ENCODE measurements around the gene TAC1.

Gene TAC1, protein sequence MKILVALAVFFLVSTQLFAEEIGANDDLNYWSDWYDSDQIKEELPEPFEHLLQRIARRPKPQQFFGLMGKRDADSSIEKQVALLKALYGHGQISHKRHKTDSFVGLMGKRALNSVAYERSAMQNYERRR

DNA sequence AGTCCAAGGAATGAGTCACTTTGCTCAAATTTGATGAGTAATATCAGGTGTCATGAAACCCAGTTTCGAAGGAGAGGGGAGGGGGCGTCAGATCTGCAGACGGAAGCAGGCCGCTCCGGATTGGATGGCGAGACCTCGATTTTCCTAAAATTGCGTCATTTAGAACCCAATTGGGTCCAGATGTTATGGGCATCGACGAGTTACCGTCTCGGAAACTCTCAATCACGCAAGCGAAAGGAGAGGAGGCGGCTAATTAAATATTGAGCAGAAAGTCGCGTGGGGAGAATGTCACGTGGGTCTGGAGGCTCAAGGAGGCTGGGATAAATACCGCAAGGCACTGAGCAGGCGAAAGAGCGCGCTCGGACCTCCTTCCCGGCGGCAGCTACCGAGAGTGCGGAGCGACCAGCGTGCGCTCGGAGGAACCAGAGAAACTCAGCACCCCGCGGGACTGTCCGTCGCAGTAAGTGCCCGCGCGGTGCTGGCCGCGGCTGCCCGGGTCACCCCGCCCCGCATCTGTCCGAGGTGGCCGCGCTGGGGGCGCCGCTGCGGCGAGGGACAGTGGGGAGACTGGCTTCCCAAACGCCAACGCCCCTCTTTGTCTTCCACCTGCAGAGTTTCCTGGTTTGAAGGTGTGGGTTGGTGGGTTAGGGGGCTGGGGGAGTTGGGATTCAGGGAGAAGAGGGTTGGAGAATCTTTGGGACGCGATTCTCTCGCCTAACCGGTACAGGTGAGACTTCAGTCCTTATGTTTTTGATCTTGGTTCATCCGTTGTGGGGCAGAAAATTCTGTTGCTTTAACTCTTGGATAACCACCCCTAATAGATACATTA is at the start of gene TAC1:
TSS of gene TAC1 (plus strand) at position 351 of the 829 bp plus-strand sequence. CDS start 527 bp downstream, outside the sequence.
- Histone ChIP-seq H3K9me3 (ENCODE audit: insufficient read depth, low read length) (no peaks in the 10 kb centered on the region), H3K4me3 (ENCODE audit: low read length) (no peak within 1 kb of the TSS), H3K36me3 (replicated peaks; ENCODE audit: low read depth, low read length) (no peaks in the 10 kb centered on the region), H4K20me1 (ENCODE audit: insufficient read depth, low read length) (no peaks in the 10 kb centered on the region), H3K4me1 (ENCODE audit: low read length) (no peaks in the 10 kb centered on the region), H3K79me2 (ENCODE audit: low read length) (no peaks in the 10 kb centered on the region), H3K9ac (ENCODE audit: low read length) (no peak within 1 kb of the TSS), H2AFZ (ENCODE audit: low read depth, low read length) (no peak within 1 kb of the TSS), H3K4me2 (ENCODE audit: low read length) (no peak within 1 kb of the TSS), H3K27ac (ENCODE audit: low read length) (no peak within 1 kb of the TSS), H3K27me3 (ENCODE audit: low read depth, low read length) (peaks cover 5% of the 10 kb centered on the region; the same call in 1 of the 2 replicates)
- TF ChIP-seq, protein P1, sequence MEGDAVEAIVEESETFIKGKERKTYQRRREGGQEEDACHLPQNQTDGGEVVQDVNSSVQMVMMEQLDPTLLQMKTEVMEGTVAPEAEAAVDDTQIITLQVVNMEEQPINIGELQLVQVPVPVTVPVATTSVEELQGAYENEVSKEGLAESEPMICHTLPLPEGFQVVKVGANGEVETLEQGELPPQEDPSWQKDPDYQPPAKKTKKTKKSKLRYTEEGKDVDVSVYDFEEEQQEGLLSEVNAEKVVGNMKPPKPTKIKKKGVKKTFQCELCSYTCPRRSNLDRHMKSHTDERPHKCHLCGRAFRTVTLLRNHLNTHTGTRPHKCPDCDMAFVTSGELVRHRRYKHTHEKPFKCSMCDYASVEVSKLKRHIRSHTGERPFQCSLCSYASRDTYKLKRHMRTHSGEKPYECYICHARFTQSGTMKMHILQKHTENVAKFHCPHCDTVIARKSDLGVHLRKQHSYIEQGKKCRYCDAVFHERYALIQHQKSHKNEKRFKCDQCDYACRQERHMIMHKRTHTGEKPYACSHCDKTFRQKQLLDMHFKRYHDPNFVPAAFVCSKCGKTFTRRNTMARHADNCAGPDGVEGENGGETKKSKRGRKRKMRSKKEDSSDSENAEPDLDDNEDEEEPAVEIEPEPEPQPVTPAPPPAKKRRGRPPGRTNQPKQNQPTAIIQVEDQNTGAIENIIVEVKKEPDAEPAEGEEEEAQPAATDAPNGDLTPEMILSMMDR (IDR thresholded peaks at IDR 0.05; ENCODE audit: low read depth, low read length), result no peak
- TF ChIP-seq EZH2phosphoT487 (IDR thresholded peaks at IDR 0.05; ENCODE audit: low read depth), result no peak

DNA sequence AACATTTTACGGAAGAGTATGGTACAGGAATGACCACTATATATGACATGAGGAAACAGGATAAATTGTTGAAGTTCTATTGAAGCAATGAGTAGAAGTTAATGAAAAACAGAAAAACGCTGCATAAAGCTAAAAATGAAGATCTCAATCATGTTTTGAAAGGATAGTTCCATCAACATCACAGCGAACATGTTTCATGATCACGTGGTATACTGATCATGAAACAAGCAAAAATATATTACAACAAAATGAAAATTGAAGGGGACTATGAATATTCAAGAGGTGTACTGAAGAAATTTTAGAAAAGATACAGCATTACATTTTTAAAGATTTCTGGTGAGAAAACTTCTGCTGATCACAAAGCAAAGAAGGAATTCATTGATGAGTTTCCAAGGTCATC is 45.9 kb upstream of the TAC1 start:
- no peaks in the 10 kb centered on the region for H3K9me3 ChIP-seq (ENCODE audit: insufficient read depth, low read length)
- H3K27me3 ChIP-seq (ENCODE audit: low read depth, low read length), result no peaks in the 10 kb centered on the region; the same call in 1 of the 2 replicates
- H3K36me3 ChIP-seq (replicated peaks; ENCODE audit: low read depth, low read length), result no peaks in the 10 kb centered on the region
- H3K27ac ChIP-seq (ENCODE audit: low read length), result no peak overlapping the region
- H3K4me1 ChIP-seq (ENCODE audit: low read length), result no peaks in the 10 kb centered on the region
- TF ChIP-seq, protein P1 (IDR thresholded peaks at IDR 0.05; ENCODE audit: low read depth, low read length), result no peak
- TF ChIP-seq EZH2phosphoT487 (IDR thresholded peaks at IDR 0.05; ENCODE audit: low read depth), result no peak
- no peak overlapping the region for H3K9ac ChIP-seq (ENCODE audit: low read length)
- no peak overlapping the region for H3K4me3 ChIP-seq (ENCODE audit: low read length)
- H2AFZ ChIP-seq (ENCODE audit: low read depth, low read length), result no peak overlapping the region
- H3K4me2 ChIP-seq (ENCODE audit: low read length), result no peak overlapping the region
- no peaks in the 10 kb centered on the region for H4K20me1 ChIP-seq (ENCODE audit: insufficient read depth, low read length)
- H3K79me2 ChIP-seq (ENCODE audit: low read length), result no peaks in the 10 kb centered on the region

DNA sequence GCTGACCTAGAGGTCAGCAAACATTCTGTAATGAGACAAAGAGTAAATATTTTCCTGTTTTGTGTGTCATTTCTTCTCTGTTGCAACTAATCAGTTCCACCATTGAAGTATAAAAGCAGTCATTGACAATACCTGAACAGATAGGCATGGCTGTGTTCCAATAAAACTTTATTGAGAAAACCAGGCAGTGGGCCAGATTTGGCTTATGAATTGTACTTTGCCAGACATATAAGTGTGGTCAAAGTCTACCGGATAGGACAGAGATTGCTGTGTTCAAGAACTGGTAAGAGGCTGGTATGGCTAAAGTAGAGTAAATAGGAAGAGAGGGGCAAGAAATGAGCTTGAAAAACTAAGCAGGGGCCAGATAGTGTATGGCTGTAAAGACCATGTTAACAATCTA is 38.3 kb upstream of the TAC1 start:
- TF ChIP-seq, protein P1 (IDR thresholded peaks at IDR 0.05; ENCODE audit: low read depth, low read length), result no peak
- Histone ChIP-seq H2AFZ (ENCODE audit: low read depth, low read length) (no peak overlapping the region), H3K27ac (ENCODE audit: low read length) (no peak overlapping the region), H4K20me1 (ENCODE audit: insufficient read depth, low read length) (no peaks in the 10 kb centered on the region), H3K9ac (ENCODE audit: low read length) (no peak overlapping the region), H3K4me2 (ENCODE audit: low read length) (no peak overlapping the region), H3K27me3 (ENCODE audit: low read depth, low read length) (no peaks in the 10 kb centered on the region), H3K9me3 (ENCODE audit: insufficient read depth, low read length) (no peaks in the 10 kb centered on the region), H3K79me2 (ENCODE audit: low read length) (no peaks in the 10 kb centered on the region), H3K4me3 (ENCODE audit: low read length) (no peak overlapping the region), H3K36me3 (replicated peaks; ENCODE audit: low read depth, low read length) (no peaks in the 10 kb centered on the region), H3K4me1 (ENCODE audit: low read length) (no peaks in the 10 kb centered on the region)

DNA sequence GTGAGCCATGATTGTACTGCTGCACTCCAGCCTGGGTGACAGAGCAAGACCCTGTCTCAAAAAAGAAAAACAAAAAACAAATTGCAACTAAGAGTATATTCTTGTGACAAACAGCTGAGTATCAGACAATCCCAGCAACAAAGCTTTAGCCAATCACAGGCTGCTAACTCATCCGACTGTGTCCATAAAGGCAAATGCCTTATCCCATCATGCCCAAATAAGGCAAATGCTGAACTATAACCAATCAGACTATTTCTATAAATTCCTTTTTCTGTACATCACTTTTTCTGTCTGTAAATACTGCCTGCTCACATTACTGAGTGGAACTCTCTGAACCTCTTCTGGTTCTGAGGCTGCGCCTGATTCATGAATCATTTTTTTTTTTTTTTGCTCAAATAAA is 37.5 kb upstream of the TAC1 start:
- Histone ChIP-seq H3K4me1 (ENCODE audit: low read length) (no peaks in the 10 kb centered on the region), H3K27ac (ENCODE audit: low read length) (no peak overlapping the region), H3K4me2 (ENCODE audit: low read length) (no peak overlapping the region), H3K27me3 (ENCODE audit: low read depth, low read length) (no peaks in the 10 kb centered on the region), H4K20me1 (ENCODE audit: insufficient read depth, low read length) (no peaks in the 10 kb centered on the region), H3K79me2 (ENCODE audit: low read length) (no peaks in the 10 kb centered on the region), H3K4me3 (ENCODE audit: low read length) (no peak overlapping the region), H3K9me3 (ENCODE audit: insufficient read depth, low read length) (no peaks in the 10 kb centered on the region), H3K9ac (ENCODE audit: low read length) (no peak overlapping the region), H3K36me3 (replicated peaks; ENCODE audit: low read depth, low read length) (no peaks in the 10 kb centered on the region), H2AFZ (ENCODE audit: low read depth, low read length) (no peak overlapping the region)
- TF ChIP-seq, protein P1 (IDR thresholded peaks at IDR 0.05; ENCODE audit: low read depth, low read length), result no peak
- TF ChIP-seq EZH2phosphoT487 (IDR thresholded peaks at IDR 0.05; ENCODE audit: low read depth), result no peak

All from OCI-LY3 (cell line).